M059J (cell line): ENCODE results near the gene PLXNA4. TPM values are rescaled to one million over a fixed set of nuclear protein-coding genes. Genes with fewer than 3 reads are reported as not detected.

Source experiments
- DNase-seq: peaks from one replicate; pipeline ENCODE4 v3.0.0-alpha.2; 2012; ENCODE audit warnings: low read depth
- total RNA-seq: library from RNA; depleted of rRNA; stranded (reverse); fragments of >200 nt; shearing (Covaris generic); gene quantifications from 2 replicates; pipeline ENCODE4 v1.2.3, GENCODE V29; 2014

PLXNA4 gene
- total RNA-seq, 1 experiment from 2014 or later, result 6.0 TPM

GRCh38 chr7:132207782-132208181, 368.5 kb downstream of the PLXNA4 start:
- DNase-seq, result no peak

- no peak for DNase-seq
Observed at GRCh38 chr7:132207211-132207610, 369.1 kb downstream of the PLXNA4 start.

DNA sequence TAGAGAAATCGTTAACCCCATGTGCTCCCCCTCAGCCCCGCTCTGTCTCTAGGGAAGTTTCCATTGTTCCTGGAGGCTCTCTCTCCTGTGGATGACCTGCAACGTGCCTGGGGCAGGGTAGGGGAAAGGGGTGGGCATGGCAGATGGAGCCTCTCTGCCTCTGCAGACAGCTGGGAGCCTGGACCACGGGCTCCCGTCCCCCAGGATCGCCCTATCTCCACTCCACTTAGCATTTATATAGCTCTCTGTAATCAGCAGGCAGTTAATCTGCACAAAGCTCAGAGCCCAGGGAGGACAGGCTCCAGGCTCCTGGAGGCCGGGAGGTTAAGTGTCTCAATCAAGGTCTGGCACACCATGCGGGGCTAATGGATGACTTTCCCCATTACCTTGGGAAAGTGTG, 369.7 kb downstream of the PLXNA4 start:
- DNase-seq, result no peak

- DNase-seq, result no peak
Observed at GRCh38 chr7:132205509-132205908, 370.8 kb downstream of the PLXNA4 start.

- no peak for DNase-seq
Observed at GRCh38 chr7:132203021-132203420, 373.2 kb downstream of the PLXNA4 start.

DNA sequence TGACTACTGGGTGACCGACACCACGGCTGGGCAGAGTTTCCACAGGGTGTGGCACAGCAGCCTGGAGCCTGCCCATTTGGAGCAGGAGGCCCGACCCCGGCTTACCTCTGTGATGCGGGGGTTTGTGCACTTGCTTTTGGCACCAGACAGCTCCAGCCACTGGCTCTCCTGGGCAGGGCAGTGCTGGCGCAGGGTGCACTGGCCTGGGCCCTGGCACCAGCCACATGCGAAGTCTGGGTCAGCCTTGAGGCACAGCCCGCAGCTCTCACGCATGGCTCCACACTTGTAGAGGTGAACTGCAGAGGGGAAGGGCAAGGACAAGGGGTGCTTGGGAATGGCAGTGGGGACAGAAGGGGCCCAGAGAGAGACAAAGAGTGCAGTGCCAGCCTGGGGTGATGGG, 373.7 kb downstream of the PLXNA4 start:
- DNase-seq, result no peak

GRCh38 chr7:132200141-132200540, 376.1 kb downstream of the PLXNA4 start:
- DNase-seq, result no peak

DNA sequence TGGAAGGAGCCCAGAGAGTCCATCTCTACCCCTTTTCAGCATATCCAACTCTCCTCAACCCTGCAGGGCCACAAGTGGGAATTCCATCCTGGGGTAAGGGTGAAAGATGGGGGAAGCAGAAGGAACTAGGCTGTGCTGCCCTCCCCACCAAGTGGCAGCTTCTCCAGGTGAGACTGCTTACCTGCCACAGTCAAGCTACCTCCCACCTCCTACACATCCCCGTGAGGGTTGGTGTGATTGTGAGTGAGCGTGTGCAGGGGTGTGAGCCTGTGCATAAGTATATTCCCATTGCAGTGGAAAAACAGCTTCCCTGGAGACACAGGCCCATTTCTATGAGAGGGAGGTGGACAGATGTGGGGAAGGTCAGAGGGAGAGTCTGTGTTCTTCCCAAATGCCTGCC, 376.6 kb downstream of the PLXNA4 start:
- DNase-seq, result no peak

- DNase-seq, result no peak
Observed at GRCh38 chr7:132197772-132198171, 378.5 kb downstream of the PLXNA4 start.

- no peak for DNase-seq
Observed at GRCh38 chr7:132193898-132194297, 382.4 kb downstream of the PLXNA4 start.

DNA sequence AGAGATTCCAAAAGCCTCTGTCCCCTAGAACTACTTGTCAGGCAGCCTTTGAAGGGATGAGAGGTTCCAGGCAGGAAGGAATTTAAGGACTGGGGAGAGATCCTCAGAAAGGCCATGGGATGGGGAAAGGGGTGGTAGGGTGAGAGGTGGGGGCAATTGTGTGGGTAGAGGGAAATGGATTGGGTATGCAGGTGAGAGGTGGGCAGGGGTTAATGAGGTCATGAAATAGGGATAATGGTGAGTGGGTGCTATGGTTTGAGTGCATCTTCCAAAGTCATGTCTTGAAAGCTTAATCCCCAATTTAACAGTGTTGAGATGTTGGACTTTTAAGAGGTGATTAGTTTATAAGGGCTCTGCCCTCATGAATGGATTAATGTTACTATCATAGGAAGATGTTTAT, 383.5 kb downstream of the PLXNA4 start:
- DNase-seq, result no peak

DNA sequence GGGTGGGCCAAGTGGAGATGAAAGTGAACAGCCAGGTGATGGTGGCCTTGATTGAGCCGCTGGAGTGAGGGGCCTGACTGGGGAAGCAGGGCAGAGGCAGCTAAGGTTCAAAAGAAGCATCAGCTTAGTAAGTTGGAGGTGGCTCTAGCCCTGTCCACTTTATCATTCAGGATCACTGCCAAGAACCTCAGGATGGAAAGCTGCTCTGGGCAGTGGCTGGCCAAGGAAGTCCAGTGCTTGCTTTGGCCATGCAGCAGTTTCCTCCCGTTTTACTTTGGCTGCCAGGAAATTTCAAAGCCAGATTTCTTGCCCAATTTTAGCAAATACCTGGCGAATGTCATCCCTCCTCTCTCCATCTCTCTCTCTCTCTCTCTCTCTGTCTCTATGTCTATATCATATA, 384.9 kb downstream of the PLXNA4 start:
- DNase-seq, result peak; percentile 8

DNA sequence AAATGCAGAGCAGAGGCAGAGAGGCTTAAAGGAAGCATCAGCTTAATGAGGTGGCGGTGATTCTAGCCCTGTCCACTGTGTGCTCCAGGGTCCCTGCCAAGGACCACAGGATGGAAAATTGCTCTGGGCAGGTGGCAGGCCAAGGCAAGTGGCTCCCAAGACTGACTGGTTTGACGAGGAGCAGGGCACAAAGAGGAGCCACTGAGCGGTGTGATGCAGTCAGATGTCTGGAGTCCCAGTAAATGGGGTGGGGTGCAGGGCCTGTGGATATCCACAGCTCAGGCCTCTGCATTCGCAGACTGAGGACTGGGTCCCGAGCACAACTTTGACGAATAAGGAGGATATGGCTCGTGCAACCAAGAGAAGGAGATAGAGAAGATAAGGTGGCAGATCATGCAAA, 385.6 kb downstream of the PLXNA4 start:
- DNase-seq, result no peak

DNA sequence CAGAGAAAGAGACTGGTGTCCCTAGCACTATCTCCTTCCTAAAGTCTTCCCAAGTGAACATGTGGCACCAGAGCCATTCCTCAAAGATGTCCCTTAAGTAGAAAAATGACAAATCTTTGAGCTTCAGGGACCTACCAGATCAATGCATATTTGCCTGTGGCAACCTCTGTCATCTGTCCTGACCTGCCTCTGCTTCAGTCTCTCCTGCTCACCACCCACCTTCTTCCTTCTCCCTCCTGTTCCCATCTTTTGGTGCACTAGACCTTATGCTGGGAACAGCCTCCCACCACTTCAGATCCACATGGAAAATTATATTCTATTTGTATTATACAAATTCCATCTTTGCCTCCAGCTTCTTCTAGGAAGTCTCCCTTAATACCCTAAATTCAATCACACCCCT, 386.4 kb downstream of the PLXNA4 start:
- no peak for DNase-seq

- DNase-seq, result no peak
Observed at GRCh38 chr7:132187869-132188789, 388.1 kb downstream of the PLXNA4 start.

DNA sequence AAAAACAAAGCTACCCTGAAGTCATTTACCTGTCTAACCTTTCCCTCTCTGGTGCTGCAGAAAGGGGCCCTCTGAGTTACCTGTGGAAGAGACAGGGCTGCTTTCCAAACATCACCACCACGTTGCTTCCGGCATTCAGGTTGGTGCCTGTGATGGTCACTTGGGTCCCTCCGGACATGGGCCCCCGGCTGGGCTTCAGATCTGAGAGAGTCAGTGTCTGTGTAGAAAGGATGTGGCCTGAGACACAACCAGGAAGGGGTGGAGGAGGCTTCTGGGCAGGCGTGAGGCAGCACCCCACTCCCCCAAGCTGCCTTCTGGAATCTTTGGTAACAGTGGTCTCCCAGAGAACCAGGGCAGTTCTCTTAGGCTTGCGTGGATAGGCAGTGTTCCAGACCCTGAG, 388.9 kb downstream of the PLXNA4 start:
- DNase-seq, result no peak

DNA sequence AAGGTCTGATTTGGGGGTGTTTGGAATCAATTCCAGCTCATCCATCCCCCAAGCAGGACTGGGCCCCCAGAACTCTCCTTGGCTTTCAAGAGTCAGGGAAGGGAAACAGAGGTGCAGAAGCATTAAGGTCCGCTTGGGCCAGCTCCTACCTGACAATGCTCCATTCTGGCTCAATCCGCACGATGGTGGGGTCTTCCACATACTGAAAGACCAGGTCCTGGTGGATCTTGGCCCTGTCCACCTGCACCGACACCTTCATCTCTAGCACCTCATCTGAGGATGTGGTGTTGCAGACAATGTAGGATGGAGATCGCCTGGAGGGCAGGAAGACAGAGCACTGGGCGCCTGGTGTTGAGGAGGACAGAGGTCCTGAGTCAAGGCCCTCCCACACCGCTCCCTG, 391.1 kb downstream of the PLXNA4 start:
- DNase-seq, result no peak

GRCh38 chr7:132183781-132184380, 392.4 kb downstream of the PLXNA4 start:
- no peak for DNase-seq

DNA sequence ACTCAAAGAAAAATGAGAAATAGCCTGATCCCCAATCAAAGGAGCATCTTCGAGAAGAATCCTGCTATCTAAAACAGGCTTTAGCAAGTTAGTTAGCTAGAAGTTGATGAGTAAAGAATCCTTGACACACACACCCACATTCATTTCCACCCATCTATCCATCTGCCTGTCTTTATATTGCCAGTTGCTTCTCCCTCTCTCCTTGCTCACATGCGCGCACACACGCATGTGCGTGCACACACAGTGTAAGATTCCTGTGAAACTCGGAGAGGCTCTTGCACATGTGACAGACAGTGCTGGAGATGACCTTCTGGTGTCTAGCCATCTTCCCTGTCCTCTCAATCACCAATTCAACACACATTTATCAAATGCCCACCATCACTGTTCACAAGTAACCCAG, 393.3 kb downstream of the PLXNA4 start:
- no peak for DNase-seq

- no peak for DNase-seq
Observed at GRCh38 chr7:132181946-132182685, 394.2 kb downstream of the PLXNA4 start.

DNA sequence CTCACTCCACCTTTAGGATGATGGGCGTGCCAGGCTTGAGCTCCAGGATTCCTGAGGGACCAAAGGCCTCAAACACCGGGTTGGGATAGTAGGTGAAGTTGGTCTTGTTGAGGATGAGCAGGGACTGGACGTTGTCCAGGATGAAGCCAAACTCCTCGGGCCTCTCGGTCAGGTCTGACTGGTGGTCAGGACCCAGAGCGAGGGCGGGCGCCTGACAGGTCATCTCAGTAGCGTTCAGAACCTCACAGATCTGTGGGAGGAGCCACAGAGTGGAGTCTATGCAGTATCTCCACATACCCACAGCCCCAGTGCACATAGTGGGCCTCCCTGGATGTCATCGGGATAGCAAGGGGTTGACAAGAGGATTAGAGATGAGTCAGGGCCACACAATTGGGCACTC, 394.9 kb downstream of the PLXNA4 start:
- DNase-seq, result no peak

- DNase-seq, result no peak
Observed at GRCh38 chr7:132180481-132180880, 395.8 kb downstream of the PLXNA4 start.

- DNase-seq, result no peak
Observed at GRCh38 chr7:132179681-132180080, 396.6 kb downstream of the PLXNA4 start.
